T-helper 17 cell (primary cell): ENCODE results near the gene ITGB8. TPM values are rescaled to one million over a fixed set of nuclear protein-coding genes. Genes with fewer than 3 reads are reported as not detected.

ENCODE experiments used
- ATAC-seq: fragments of 150-1000 bp; cut with Tn5 transposase; 2 replicates; pipeline ENCODE4 v1.10.0; 2021; ENCODE audit warnings: mild to moderate bottlenecking, moderate library complexity
- DNase-seq, 3 donors: peaks; one replicate each; pipeline versions ENCODE4 v3.0.0 to v3.0.0-alpha.2; 2020 to 2021
- H3K9me3 ChIP-seq: one replicate; pipeline ENCODE4 v1.7.0; 2013; ENCODE audit warnings: low read length, mild to moderate bottlenecking; ENCODE audit not compliant: control insufficient read depth, poor library complexity, severe bottlenecking
- H3K27ac Mint-ChIP-seq: one replicate; pipeline ENCODE4 v1.8.0; 2022; ENCODE audit warnings: mild to moderate bottlenecking, moderate library complexity, mixed read lengths
- H3K27me3 Mint-ChIP-seq: one replicate; pipeline ENCODE4 v1.8.0; 2022; ENCODE audit warnings: mixed read lengths
- H3K36me3 Mint-ChIP-seq: one replicate; pipeline ENCODE4 v1.8.0; 2022; ENCODE audit warnings: low read depth, mixed read lengths
- H3K4me1 Mint-ChIP-seq: one replicate; pipeline ENCODE4 v1.8.0; 2022; ENCODE audit warnings: mild to moderate bottlenecking, mixed read lengths
- H3K4me3 Mint-ChIP-seq: one replicate; pipeline ENCODE4 v1.8.0; 2022; ENCODE audit warnings: mild to moderate bottlenecking, moderate library complexity, mixed read lengths
- total RNA-seq, 4 donors: library from RNA in 2 of 4; stranded (reverse) in 2 of 4; gene quantifications; one replicate each; pipeline ENCODE4 v1.2.3 and lab custom pipeline; 2022 to 2026

ITGB8 gene
- under 1 TPM; 0.23 to 0.37 TPM for total RNA-seq
- total RNA-seq (lab: John Stamatoyannopoulos, UW) = 0 to 0.30 reads per million in 2 donors

DNA sequence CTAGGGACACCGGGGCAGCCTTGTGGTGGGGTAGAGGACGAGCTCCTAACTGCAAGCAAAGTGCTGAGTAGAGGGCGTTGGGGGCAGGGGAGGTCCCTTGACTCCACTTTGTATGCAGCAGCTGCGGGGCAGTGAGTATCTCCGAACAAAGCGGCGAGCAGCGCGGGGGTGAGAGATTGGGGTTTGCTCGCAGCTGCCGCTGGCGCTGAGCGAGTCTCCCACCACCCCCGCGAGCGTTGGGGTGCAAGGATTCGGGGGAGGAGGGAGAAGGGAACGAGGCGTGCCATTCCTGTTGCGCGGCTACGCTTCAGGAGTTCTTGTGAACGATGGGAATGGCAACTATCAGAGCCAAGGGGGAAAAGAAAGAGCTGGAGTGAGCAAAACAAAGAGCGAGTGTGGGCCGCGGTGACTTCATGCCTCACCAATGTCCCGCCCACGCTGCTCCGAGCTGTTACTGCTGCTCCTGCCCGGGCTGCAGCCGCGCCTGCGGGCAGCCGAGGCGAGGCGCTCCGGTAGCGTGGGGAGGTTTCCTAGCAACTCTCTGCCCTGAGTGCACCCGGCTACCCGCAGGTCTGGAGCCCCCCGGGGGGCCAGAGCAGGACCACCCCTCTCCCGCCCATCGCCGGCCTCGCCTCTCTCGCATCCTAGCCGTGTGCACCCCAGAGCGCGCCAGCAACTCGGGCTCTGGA lies at the start of gene ITGB8:
Gene ITGB8 (plus strand): TSS at position 662 of the 689 bp plus-strand sequence. CDS start 907 bp downstream, outside the sequence.
- Mint-ChIP-seq H3K27ac (peak within 1 kb of the TSS; percentile 81), H3K36me3 (no peaks in the 10 kb centered on the region), H3K27me3 (peaks cover 41% of the 10 kb centered on the region), H3K4me1 (peaks cover 14% of the 10 kb centered on the region), H3K4me3 (peak within 1 kb of the TSS; percentile 90)
- ATAC-seq = peak; percentile 55
- peak in 1 of 3 donors; percentile 10 for DNase-seq
- no peaks in the 10 kb centered on the region for H3K9me3 ChIP-seq

DNA sequence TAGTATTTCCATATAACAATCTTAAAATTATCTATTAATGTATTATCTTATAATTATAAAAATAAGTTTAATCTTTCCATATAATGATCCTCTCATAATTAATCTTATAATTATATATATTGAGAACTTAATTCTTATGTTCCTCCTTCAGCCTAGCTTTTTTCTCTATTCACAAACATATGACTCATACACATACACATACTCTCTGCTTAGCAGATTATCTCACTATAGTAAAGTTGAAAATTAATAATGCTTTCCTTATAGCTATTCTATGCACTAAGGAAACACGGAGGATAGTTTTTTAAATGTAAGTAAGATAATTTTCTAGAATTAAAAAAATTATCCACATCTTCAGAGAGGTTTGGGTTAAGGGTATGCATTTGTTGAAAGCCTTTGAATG lies 47.7 kb upstream of the ITGB8 start:
- H3K9me3 ChIP-seq = no peaks in the 10 kb centered on the region

DNA sequence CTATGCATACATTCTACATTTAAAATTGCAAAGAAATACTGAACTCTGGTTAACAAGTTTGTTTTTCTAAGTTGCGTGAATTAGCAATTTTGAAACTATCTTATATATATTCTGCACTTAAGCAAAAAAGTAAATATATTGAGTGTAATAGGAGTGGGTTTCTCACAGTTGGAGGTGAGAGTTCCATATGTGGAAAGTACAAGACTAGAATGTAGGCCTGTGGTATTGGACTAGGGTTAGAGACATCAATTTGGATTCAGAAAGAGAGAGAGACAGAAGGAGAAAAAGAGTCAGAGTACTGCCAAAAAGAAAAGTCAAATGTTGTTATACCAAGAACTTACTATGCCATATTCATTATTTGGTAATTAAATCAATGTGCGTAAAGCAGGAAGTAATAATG lies 47.3 kb upstream of the ITGB8 start:
- no peak for DNase-seq
- no peak overlapping the region for H3K4me3 Mint-ChIP-seq
- H3K9me3 ChIP-seq = no peaks in the 10 kb centered on the region
- no peaks in the 10 kb centered on the region for H3K36me3 Mint-ChIP-seq
- H3K27ac Mint-ChIP-seq = no peak overlapping the region
- ATAC-seq = no peak
- peaks cover 4% of the 10 kb centered on the region for H3K27me3 Mint-ChIP-seq
- H3K4me1 Mint-ChIP-seq = no peaks in the 10 kb centered on the region

More for the DNA sequence above, 47.7 kb upstream of the ITGB8 start:
- H3K36me3 Mint-ChIP-seq = no peaks in the 10 kb centered on the region
- no peak overlapping the region for H3K27ac Mint-ChIP-seq
- H3K27me3 Mint-ChIP-seq = peaks cover 4% of the 10 kb centered on the region
- H3K4me3 Mint-ChIP-seq = no peak overlapping the region
- H3K4me1 Mint-ChIP-seq = no peaks in the 10 kb centered on the region
- DNase-seq (no peak), ATAC-seq (no peak)

DNA sequence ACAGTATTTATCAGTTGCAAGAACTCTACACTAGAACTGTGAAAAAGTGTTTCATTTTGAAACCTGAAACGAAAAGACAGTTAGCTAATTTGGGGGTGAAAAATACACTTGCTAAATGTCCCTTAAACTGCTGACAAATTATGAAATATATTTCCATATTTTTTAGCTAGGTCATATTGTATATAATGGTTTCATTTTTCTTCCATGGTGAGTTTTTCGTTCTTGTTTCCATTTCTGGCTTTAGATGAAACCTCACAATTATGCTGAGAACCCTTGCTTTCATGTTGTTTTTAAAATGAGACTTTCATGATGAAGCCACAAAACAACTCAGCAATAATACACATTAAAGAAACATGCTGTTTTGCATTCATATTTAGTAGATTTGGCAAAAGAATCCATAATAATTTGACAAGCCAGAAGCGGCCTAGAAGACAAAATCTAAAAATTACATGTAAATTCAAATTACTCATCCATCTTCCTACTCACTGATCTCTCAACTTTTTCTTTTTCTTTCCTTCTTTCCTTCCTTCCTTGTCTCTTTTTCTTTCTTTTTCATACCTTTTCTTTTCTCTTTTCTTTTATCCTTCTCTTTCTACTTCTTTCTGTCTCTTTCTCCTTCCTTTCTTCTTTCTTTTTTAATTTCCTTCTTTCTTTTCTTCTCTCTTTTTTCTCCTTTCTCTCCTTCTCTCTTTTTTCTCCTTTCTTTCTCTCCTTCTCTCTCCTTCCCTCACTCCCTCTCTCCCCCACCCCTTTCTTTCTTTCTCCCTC lies 46.5 kb upstream of the ITGB8 start:
- Mint-ChIP-seq H3K4me3 (no peak overlapping the region), H3K36me3 (no peaks in the 10 kb centered on the region), H3K27me3 (peaks cover 4% of the 10 kb centered on the region), H3K4me1 (no peaks in the 10 kb centered on the region), H3K27ac (no peak overlapping the region)
- ATAC-seq (no peak), DNase-seq (no peak)
- H3K9me3 ChIP-seq = no peaks in the 10 kb centered on the region

DNA sequence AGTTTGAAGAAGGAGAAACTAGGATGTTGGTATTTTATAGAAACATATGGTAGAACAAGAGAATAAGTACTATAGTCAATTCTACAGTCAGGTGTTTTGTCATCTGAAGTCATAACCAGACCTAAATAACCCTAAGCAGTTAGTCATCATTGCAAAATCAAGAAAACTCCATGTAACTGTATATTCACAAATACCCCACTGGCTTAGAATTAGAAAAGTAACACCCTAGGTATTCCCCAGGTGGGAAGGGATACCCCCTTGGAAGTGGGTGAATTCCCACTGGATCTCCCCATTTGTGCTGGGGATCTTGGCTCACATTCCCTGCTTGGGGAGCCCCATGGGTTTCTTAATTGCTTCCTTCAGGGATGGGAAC lies 45.9 kb upstream of the ITGB8 start:
- Mint-ChIP-seq H3K4me1 (no peaks in the 10 kb centered on the region), H3K27me3 (peaks cover 4% of the 10 kb centered on the region), H3K27ac (no peak overlapping the region), H3K36me3 (no peaks in the 10 kb centered on the region), H3K4me3 (no peak overlapping the region)
- no peaks in the 10 kb centered on the region for H3K9me3 ChIP-seq
- ATAC-seq (no peak), DNase-seq (no peak)

DNA sequence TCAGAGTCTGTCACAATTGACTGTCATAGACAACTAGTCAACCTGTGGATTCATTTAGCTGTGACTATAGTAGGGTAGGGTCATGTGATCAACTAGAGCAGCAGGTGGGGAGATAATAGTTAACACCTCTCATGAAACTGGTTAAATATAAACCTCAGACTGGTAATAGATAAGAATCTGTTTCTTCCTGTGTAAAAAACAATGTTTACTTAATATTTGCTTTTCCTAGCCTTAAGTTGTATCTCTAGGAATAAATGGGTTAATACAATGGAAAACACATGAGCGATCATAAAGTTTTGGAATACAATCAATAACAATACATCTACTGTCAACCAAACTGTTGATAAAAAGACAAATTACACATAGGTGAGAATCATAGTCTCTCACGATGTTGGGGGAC lies 43.4 kb upstream of the ITGB8 start:
- no peaks in the 10 kb centered on the region for H3K9me3 ChIP-seq
- H3K27ac Mint-ChIP-seq = no peak overlapping the region
- peaks cover 4% of the 10 kb centered on the region for H3K27me3 Mint-ChIP-seq
- no peak overlapping the region for H3K4me3 Mint-ChIP-seq
- H3K36me3 Mint-ChIP-seq = no peaks in the 10 kb centered on the region
- H3K4me1 Mint-ChIP-seq = no peaks in the 10 kb centered on the region
- DNase-seq (no peak), ATAC-seq (no peak)

DNA sequence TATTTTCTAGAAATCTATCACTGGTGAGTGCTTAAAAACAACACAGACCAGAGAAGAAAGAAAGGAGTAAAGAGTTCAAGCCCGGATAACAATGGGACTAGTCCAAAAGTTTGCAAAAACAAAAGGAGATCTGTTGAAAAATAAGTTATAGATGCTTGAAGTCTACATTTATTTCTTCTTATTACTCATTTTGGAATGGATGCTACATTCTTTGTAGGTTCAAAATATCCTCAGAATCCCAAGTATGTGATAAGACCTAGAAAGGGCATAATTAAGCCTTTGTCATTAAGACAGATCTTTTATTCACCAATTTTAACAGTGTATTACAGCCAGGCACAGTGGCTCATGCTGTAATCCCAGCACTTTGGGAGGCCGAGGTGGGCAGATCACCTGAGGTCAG lies 42.7 kb upstream of the ITGB8 start:
- no peaks in the 10 kb centered on the region for H3K4me1 Mint-ChIP-seq
- peaks cover 4% of the 10 kb centered on the region for H3K27me3 Mint-ChIP-seq
- no peak overlapping the region for H3K4me3 Mint-ChIP-seq
- H3K9me3 ChIP-seq = no peaks in the 10 kb centered on the region
- no peak overlapping the region for H3K27ac Mint-ChIP-seq
- ATAC-seq (no peak), DNase-seq (no peak)
- no peaks in the 10 kb centered on the region for H3K36me3 Mint-ChIP-seq

DNA sequence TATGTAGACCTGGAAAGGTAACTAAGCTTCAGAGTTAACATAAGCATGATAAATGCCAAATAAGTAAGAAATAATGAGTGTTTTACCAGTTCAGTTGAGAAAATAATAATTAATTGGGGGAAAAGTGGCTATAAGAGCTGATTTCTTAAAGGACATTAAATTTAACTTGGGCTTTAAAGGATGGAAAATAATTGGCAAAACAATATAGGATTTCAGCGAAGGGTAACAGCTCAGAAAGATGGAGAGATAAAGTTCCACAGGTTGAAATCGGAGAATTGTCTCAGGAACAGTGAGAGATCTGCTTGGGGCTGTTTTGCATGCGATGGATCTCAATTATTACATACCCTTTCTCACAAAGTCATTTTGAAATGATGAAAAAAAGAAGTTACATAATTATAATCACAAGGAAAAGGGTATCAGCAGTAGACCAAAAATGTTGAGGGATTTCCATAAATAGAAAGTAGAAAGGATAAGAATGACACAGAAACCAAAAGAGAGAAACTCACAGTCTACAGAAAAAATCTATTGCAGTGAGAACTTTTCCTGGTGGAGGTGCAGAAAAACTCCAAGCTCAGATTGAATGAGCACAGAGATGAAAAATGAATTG lies 40.1 kb upstream of the ITGB8 start:
- H3K27ac Mint-ChIP-seq = no peak overlapping the region

DNA sequence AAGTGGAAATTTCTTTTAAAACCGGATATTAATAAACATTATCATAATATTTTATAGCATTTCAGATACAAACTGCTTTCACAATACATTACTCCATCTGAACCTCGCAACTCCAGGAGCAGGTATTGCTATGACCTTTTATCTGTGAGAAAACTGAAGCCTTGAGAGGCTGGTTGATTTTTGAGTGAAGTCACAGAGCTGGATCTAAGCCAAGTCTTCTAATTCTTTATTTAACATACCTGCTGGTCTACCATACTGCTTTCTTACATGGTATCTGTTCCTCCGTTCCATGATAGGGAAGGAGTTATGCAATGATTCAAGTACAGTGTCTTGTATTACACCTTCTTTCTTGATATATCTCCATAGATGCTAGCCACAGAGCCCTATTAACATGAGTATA lies 37.4 kb upstream of the ITGB8 start:
- Mint-ChIP-seq H3K4me3 (no peak overlapping the region), H3K4me1 (no peaks in the 10 kb centered on the region), H3K36me3 (no peaks in the 10 kb centered on the region), H3K27ac (no peak overlapping the region), H3K27me3 (no peaks in the 10 kb centered on the region)
- DNase-seq (no peak), ATAC-seq (no peak)
- H3K9me3 ChIP-seq = no peaks in the 10 kb centered on the region

More for the DNA sequence above, 40.1 kb upstream of the ITGB8 start:
- Mint-ChIP-seq H3K36me3 (no peaks in the 10 kb centered on the region), H3K4me1 (no peaks in the 10 kb centered on the region), H3K27me3 (peaks cover 4% of the 10 kb centered on the region), H3K4me3 (no peak overlapping the region)
- H3K9me3 ChIP-seq = no peaks in the 10 kb centered on the region
- DNase-seq = no peak
- ATAC-seq = no peak

DNA sequence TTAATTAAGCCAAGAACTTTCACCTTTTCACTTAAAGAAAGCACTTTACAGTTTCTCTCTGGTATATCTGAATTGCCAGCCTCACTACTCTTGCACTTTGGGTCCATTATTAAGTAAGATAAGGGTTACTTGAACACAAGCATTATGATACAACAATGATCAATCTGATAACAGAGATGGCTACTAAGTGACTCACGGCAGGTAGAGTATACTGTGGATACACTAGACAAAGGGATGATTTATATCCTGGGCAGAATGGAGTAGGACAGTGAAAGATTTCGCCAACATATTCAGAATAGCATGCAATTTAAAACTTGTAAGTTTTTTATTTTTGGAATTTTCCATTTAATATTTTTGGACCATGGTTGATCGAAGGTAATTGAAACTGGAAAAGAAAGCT lies 34.3 kb upstream of the ITGB8 start:
- no peak for DNase-seq
- no peak for ATAC-seq
- Mint-ChIP-seq H3K27ac (no peak overlapping the region), H3K4me1 (peaks cover 2% of the 10 kb centered on the region), H3K27me3 (no peaks in the 10 kb centered on the region), H3K4me3 (no peak overlapping the region), H3K36me3 (no peaks in the 10 kb centered on the region)
- H3K9me3 ChIP-seq = no peaks in the 10 kb centered on the region

DNA sequence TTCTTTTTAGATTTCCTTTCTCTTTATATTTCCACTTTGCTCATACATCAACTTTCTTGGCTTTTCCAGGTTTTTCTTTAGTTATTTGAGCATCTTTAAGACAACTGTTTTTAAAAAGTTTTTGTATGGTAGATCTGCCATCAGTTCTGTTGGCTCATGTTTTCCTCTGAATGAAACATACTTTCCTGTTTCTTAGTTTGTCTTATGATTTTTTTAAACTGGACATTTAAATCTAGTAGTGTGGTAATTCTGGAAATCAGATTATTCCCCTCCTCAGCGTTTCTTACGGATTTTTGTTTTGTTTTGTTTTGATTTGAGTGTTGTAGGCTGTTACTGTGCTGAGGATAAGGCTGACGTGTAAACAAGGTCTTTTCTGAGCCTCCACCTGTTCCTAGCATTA lies 33.8 kb upstream of the ITGB8 start:
- H3K4me3 Mint-ChIP-seq = no peak overlapping the region
- ATAC-seq = no peak
- H3K4me1 Mint-ChIP-seq = peaks cover 2% of the 10 kb centered on the region
- H3K9me3 ChIP-seq = no peaks in the 10 kb centered on the region
- no peaks in the 10 kb centered on the region for H3K27me3 Mint-ChIP-seq
- no peaks in the 10 kb centered on the region for H3K36me3 Mint-ChIP-seq
- no peak for DNase-seq
- no peak overlapping the region for H3K27ac Mint-ChIP-seq

DNA sequence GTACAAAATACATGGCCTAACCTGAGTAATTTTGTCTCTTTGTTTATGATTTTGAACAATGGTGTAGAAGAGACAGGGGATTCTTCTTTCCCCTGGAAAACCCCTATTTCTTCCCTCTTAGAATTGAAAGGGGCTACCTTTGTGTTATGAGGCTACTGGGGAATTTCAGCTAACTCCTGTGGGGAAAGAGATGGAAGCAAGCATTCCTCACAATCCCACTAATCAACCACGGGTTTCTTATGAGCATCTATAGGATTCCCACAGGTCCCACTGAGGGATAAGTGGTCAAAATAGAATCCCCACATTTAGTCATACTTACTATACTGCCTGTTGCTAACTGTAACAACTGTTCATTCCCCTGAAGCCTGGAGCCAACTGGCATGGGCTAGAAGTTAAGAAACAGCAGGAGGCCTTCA lies 32.2 kb upstream of the ITGB8 start:
- DNase-seq (no peak), ATAC-seq (no peak)
- Mint-ChIP-seq H3K27me3 (no peaks in the 10 kb centered on the region), H3K36me3 (no peaks in the 10 kb centered on the region), H3K4me1 (peaks cover 2% of the 10 kb centered on the region), H3K4me3 (no peak overlapping the region), H3K27ac (no peak overlapping the region)
- no peaks in the 10 kb centered on the region for H3K9me3 ChIP-seq

DNA sequence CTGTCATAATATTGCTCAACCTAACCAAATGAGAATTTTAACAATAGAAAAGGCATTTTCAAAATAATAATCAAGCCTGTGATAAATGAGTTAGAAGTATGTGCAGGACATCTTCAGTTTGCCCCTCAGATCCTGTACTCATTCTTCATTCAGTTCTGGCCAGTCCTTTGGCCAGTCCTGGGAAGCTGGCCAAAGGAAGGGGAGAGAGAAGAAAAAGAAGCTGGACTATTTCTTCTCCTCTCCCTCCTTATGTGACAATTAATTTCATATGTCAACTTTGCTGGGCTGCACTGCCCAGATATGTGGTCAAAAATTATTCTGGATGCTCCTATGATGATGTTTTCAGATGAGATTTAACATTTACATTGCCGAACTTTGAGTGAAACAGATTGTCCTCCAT lies 31.6 kb upstream of the ITGB8 start:
- DNase-seq = no peak
- no peaks in the 10 kb centered on the region for H3K27me3 Mint-ChIP-seq
- ATAC-seq = no peak
- H3K9me3 ChIP-seq = no peaks in the 10 kb centered on the region
- peaks cover 2% of the 10 kb centered on the region for H3K4me1 Mint-ChIP-seq
- H3K36me3 Mint-ChIP-seq = no peaks in the 10 kb centered on the region
- no peak overlapping the region for H3K27ac Mint-ChIP-seq
- H3K4me3 Mint-ChIP-seq = no peak overlapping the region
